Stimulated activated CD4-positive, alpha-beta T cell treated with anti-CD3 and anti-CD28 coated beads, Interleukin-4, amount 100 ng/mL, for 4 hours (primary cell): ENCODE data around the gene TENM3.

ENCODE experiments used
- DNase-seq, 2 experiments: peaks; one replicate each; pipeline ENCODE4 v3.0.0-alpha.2; 2020

The TENM3 gene

DNA sequence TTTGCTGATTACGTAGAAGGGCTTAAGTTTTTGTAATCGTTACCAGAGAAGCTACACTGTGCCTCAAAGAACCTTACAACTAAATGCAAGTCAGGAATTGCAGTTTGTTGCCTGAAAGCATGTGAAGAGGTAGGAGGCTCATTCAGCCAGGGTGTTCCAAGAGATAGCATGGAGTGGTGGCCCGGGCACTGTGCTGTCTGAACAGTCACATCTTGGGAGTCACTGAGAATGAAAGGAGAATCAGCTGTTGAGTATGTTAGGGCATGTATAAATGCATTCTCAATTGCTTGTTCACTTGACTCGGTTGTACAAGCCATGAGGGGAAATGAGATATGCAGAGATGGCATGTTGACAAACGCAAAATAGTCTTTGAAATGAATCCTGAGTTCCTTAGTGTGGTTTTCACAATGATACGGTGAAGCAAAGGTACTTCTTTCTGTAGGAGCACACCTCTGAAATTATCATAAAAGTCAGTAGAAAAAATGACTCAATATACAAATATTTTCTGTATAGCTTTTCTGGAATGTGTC is 513.0 kb downstream of the TENM3 start:
- no peak for DNase-seq

- DNase-seq, result no peak
These were observed 515.1 kb downstream of the TENM3 start for GRCh38 chr4:182758273-182758672.

DNA sequence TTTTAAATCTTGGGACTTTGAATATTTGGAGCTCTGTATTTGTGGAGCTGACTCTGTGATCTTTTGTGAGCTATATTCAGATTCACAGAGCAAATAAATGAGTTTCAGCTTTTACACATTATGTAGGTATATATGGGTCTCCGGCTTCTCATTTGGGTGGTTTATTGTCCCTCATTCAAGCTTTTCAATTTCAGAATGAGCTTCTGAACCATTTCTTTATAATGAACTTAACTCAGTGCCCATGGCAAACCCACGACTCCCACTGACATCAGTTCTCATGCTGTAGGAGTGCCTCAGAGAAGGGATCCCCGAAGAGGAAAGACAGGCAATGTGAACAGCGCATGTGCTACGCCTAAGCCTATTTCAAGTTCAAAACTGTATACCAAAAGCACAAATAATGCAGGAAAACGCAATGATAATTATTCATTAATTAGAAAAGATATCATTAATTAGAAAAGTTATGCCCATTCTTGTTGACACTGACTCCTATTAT is 517.4 kb downstream of the TENM3 start:
- DNase-seq, result no peak

GRCh38 chr4:182764137-182764536 is 520.9 kb downstream of the TENM3 start:
- DNase-seq, result no peak

GRCh38 chr4:182764642-182765041 is 521.4 kb downstream of the TENM3 start:
- no peak for DNase-seq

DNA sequence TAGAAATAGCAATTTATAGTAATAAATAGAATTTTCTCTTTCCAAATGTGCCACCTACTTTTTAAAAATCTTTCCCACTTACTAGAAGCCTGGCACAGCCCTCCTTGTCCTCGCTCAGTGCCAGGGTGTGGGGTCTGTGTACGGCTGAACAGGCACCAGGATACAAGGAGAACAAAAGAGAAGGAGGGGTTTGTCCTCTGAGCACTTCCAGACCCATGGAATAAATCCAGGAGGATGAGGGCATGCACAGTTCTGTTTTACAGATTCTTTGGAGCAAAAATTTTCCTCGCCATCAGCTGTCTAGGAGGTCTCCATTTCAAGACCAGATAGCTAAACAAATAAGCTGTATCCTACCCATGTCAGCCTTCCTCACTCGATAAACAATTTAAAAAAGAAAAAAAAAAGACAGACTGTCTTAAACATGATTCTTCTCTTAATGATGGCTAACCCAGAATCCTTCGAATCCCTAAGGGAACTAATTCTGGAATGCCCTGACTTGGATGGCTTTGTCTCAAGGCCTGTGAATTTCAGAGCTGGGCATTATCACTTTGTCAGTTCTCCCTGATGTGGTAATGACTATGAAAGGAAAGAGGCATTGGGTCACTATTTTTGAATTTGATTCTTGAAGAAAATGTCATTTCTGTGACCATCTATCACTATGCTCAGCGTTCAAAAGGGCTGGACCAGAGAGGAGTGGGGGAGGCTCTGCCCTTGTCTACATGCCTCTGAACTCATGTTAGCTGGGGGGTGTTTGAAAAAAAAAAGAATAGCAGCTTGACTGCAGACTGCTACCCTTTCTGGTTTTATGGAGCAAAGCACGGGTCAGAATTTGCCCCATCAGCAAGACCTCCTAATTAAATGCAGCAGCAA is 523.0 kb downstream of the TENM3 start:
- no peak for DNase-seq

- no peak for DNase-seq
These were observed 523.7 kb downstream of the TENM3 start for GRCh38 chr4:182766857-182767250.

GRCh38 chr4:182768838-182769237 is 525.6 kb downstream of the TENM3 start:
- DNase-seq, result no peak

- DNase-seq, result no peak
These were observed 527.2 kb downstream of the TENM3 start for GRCh38 chr4:182770259-182770995.

- no peak for DNase-seq
These were observed 527.9 kb downstream of the TENM3 start for GRCh38 chr4:182770996-182771514.

GRCh38 chr4:182775075-182775474 is 531.9 kb downstream of the TENM3 start:
- DNase-seq, result no peak

- DNase-seq, result no peak
These were observed 533.3 kb downstream of the TENM3 start for GRCh38 chr4:182776376-182777105.

GRCh38 chr4:182778222-182778982 is 535.2 kb downstream of the TENM3 start:
- no peak for DNase-seq

DNA sequence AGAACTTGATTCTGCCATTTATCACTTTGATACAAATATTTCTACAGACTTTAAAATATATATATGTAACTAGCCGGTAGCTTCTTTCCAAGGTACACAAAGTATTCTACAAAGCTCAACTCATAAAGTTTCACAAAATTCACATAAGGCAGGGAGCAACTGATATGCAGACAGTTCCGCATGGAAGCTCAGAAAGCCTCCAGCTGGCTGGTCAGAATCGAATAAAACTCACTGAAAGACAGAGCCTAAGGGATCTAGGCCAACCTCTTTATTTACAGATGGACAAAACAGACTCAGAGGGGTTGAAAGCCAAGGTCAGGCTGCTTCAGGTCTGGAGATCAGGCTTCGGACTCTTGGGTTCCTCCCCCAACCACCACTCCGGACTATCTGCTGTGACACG is 543.8 kb downstream of the TENM3 start:
- no peak for DNase-seq

DNA sequence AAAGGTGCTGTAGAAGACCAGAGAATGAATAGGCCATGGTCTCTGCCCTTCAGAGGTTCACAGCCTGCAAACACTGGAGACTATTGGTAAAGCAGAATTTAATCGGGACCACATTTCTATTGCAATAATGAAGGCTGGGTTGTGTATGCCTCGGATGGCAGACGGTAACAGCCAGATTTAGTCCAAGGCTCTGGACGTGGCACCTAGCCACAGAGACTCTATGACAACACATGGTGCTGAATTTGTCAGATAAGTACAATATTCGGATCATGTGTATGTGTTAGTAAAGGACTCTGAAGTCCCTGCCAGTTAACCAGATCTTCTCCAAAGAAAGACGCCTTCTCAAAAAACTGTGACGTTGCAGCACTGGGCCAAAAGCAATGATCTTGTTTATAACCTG is 545.0 kb downstream of the TENM3 start:
- DNase-seq, result no peak

DNA sequence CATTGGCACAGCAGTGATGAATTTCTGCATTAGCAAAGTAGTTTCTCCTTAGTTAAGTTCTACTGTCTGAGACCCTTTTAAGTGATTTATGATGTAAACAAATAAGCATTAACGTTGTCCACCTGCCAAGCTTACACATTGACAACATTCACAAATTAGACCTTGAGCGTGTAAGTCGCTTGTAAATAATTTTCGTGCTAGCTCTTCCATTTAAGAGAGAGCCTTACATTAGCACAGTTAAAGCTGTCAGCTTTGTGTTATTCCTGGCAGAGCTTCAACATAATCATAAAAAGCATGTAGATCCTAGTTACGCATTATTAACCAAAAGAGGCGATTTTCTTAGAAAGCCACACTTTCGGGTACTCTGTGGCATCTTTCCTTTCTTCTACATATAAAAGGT is 546.3 kb downstream of the TENM3 start:
- no peak for DNase-seq

DNA sequence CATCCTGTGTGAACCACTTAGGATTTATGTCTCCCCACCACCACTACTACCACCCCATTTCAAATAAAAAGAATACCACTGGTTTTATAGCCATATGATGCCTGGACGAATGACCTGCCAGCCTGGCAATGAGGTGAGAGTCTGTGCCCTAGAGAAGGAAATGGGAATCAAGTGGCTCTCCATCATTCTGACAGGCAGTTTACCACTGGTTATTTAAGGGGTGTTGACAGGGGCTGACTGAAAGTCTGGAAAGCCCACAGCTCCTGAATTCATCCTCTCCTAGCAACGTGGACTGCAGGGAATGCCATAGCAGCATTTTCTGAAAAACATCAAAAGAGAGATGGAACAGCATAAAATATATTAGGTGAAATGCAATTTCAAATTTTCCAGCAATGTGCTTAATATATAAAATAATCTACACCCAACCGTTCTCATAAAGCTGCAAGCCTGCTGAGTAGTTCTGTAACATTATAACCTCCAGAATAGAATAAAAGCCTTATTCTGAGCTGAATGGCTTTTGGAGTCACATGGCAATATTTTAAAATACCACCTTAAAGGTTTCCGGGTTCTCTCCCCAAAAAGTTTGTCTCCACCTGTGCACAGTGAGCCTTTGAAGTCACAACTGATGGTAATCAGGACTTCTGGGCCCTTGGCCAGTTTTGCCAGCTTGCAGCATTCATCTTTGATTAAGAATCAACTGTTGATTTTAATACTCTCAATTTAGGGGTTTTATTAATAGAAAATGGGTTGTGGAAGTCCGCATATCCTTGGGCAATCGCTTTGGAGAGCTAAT is 552.4 kb downstream of the TENM3 start:
- no peak for DNase-seq

DNA sequence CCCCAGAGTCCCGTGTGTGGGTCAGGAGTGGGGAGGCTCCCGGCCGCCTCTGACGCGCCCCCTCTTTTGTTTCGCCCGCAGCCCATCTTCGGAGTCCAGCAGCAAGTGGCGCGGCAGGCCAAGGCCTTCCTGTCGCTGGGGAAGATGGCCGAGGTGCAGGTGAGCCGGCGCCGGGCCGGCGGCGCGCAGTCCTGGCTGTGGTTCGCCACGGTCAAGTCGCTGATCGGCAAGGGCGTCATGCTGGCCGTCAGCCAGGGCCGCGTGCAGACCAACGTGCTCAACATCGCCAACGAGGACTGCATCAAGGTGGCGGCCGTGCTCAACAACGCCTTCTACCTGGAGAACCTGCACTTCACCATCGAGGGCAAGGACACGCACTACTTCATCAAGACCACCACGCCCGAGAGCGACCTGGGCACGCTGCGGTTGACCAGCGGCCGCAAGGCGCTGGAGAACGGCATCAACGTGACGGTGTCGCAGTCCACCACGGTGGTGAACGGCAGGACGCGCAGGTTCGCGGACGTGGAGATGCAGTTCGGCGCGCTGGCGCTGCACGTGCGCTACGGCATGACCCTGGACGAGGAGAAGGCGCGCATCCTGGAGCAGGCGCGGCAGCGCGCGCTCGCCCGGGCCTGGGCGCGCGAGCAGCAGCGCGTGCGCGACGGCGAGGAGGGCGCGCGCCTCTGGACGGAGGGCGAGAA is 556.5 kb downstream of the TENM3 start:
- no peak for DNase-seq

DNA sequence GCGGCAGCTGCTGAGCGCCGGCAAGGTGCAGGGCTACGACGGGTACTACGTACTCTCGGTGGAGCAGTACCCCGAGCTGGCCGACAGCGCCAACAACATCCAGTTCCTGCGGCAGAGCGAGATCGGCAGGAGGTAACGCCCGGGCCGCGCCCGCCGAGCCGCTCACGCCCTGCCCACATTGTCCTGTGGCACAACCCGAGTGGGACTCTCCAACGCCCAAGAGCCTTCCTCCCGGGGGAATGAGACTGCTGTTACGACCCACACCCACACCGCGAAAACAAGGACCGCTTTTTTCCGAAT is 557.0 kb downstream of the TENM3 start:
- no peak for DNase-seq

- no peak for DNase-seq
These were observed 558.4 kb downstream of the TENM3 start for GRCh38 chr4:182801636-182802035.

DNA sequence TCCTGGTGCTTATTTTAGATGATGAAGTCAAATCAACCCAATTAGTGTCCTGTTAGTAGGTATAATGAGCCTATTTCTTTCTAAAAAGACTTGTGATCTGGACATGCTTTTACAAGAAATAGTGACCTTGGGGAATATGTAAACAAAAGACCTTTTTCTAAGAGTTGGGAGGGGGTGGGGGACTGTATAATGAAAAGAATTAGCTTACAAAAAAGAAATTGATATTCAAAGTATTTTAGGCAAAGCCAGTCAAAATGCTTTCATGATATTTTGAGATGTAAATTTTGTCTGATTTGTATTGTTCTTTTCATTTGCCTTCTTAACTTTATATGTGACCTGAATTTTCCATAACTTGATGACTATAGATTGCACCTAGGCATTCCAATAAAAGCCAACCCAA is 559.4 kb downstream of the TENM3 start:
- DNase-seq, result no peak
